SW 1271 (cell line): ENCODE data around the gene ATP1A1.

Experiments
- DNase-seq, 2 experiments: peaks; one replicate each; lab custom pipeline; 2025; lab: John Stamatoyannopoulos, UW

ATP1A1 gene

DNA sequence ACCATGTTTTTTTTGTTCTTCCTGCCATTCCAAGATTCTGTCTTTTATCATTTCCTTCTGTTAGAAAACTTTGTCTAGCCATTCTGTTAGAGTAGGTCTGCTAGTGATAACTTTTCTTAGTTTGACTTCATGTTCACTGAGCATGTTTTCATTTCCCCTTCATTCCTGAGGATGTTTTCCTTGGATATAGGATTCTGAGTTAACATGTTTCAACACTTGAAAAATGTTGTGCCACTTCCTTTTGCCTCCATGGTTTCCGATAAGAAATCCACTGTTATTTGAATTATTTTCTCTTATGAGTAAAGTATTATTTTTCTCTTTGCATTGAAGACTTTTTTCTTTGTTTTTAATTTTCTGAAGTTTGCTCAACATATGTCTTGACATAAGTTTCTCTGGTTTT, 66.7 kb downstream of the ATP1A1 start:
- no peak for DNase-seq

DNA sequence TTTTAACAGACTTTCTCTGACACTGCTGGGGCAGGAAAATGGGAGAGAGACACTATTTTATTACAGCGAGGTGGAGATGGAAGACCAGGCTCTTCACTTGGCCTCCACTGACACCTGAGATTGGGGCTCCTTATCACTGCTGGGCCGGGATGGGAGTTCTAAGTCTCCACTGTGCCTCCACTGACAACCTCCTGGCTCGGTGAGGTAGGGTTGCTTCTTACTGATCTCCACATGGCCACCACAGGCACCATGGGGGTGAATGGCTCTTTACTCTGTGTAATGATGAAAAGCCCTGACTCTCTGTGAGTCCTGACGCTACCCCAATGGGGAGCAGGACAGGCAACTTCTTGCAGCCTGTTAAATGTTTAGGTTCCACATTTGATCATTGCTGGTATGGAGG, 67.7 kb downstream of the ATP1A1 start:
- no peak for DNase-seq

- no peak for DNase-seq
Observed at GRCh38 chr1:116445534-116445933, 72.5 kb downstream of the ATP1A1 start.

- DNase-seq, result no peak
Observed at GRCh38 chr1:116446686-116447085, 73.6 kb downstream of the ATP1A1 start.

DNA sequence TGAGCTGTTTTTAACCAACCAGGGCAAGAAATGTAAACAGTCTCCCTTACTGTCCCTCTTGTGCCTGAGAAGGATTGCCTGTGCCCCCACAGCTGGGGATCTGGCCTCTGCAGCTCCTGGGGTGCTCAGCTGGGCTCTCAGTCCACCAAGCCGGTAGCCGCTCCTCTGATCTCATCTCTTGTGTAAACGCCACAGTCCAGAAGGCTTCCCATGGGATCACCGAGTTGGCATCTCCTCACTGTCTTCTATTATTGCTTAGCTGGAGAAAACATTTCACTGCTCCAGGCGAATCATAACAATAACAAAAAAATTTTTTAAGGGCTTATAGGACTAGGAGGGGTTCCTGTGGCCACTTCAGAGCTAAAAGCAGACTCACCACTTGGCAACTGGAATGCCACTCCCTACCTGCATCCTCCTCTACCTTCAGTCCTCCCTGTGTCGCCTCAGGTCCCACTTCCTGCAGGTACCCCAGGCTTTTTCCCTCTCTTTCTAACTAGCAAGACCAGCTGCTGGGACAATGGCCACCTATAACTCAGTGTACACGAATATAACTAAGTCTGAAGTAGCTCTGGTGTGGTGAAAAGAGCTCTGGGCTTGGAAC, 75.8 kb downstream of the ATP1A1 start:
- no peak for DNase-seq

- DNase-seq, result no peak
Observed at GRCh38 chr1:116449578-116449977, 76.5 kb downstream of the ATP1A1 start.

DNA sequence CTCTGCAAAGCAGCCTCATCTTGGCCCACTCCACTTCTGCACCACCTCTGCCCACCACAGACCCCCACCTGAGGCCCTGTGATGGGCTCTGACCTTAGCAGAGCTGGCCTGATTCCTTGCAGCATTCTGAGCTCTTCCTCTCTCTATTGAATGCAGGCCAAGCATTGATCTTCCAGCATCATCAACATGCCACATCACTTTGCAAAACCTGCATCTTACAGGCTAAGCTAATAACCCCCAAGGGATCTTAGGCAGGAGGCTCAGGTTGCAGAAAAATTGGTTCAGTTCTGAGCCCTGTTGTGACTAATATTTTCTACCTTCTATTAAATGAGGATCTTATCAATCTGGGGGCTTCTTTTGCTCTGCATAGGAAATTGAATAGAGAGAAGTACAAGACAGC, 78.7 kb downstream of the ATP1A1 start:
- no peak for DNase-seq

- no peak for DNase-seq
Observed at GRCh38 chr1:116453481-116453880, 80.4 kb downstream of the ATP1A1 start.

GRCh38 chr1:116453906-116454305, 80.9 kb downstream of the ATP1A1 start:
- no peak for DNase-seq
